HEK293T (cell line): Measurements from ENCODE around the gene GTF3C1.

ENCODE experiments used
- BHLHE40 ChIP-seq: fragments of 450-650 bp; IDR thresholded peaks from 2 replicates; pipeline ENCODE4 v1.6.1; 2016; ENCODE audit warnings: mild to moderate bottlenecking, moderate library complexity, borderline replicate concordance
- CTBP1 ChIP-seq: fragments of 450-650 bp; IDR thresholded peaks from 2 replicates; pipeline ENCODE4 v1.6.1; 2016; ENCODE audit warnings: borderline replicate concordance
- ELF4 ChIP-seq: fragments of 450-650 bp; IDR thresholded peaks from 2 replicates; pipeline ENCODE4 v1.6.1; 2017; ENCODE audit warnings: antibody characterized with exemption
- LEF1 ChIP-seq: fragments of 450-650 bp; IDR thresholded peaks from 2 replicates; pipeline ENCODE4 v1.6.1; 2017; ENCODE audit warnings: mild to moderate bottlenecking, borderline replicate concordance
- SP1 ChIP-seq: fragments of 450-650 bp; IDR thresholded peaks from 2 replicates; pipeline ENCODE4 v1.6.1; 2017
- SUZ12 ChIP-seq: fragments of 450-650 bp; IDR thresholded peaks from 2 replicates; pipeline ENCODE4 v1.6.1; 2016; ENCODE audit warnings: mild to moderate bottlenecking
- TARDBP ChIP-seq: fragments of 450-650 bp; IDR thresholded peaks from 2 replicates; pipeline ENCODE4 v1.6.1; 2016

- TF ChIP-seq ELF4 (no peak), TARDBP (no peak), CTBP1 (no peak), SP1 (no peak), BHLHE40 (no peak), LEF1 (no peak), SUZ12 (no peak)
These were observed 54.5 kb downstream of the GTF3C1 start for GRCh38 chr16:27495191-27495590.
